Activated CD8-positive, alpha-beta T cell treated with anti-CD3 and anti-CD28 coated beads, Interleukin-2, amount 10 ng/mL, durations not matched to agents 7 days and 5 days (primary cell): ENCODE results near the gene FAM229A. TPM values are rescaled to one million over a fixed set of nuclear protein-coding genes. Genes with fewer than 3 reads are reported as not detected.

ENCODE experiments used
- ATAC-seq: fragments of 150-1000 bp; cut with Tn5 transposase; one replicate; pipeline ENCODE4 v1.10.0; 2021; ENCODE audit warnings: moderate library complexity
- CTCF ChIA-PET: fragments of 350-600 bp; sonication (Branson Sonifier 250); formaldehyde crosslinking; loops from one replicate; lab custom pipeline; 2021; ENCODE audit warnings: antibody characterized with exemption; lab: Charles Lee
- POLR2A ChIA-PET: fragments of 350-600 bp; sonication (Branson Sonifier 250); formaldehyde crosslinking; loops from one replicate; lab custom pipeline; 2021; ENCODE audit warnings: antibody characterized with exemption; lab: Charles Lee
- DNase-seq: peaks from one replicate; pipeline ENCODE4 v3.0.0-alpha.2; 2020
- H3K27ac Mint-ChIP-seq: one replicate; pipeline ENCODE4 v1.8.0; 2021; ENCODE audit warnings: mild to moderate bottlenecking, mixed read lengths
- H3K27me3 Mint-ChIP-seq: one replicate; pipeline ENCODE4 v1.8.0; 2021; ENCODE audit warnings: low read depth, mixed read lengths
- H3K36me3 Mint-ChIP-seq: one replicate; pipeline ENCODE4 v1.8.0; 2021; ENCODE audit warnings: low read depth, mixed read lengths
- H3K4me1 Mint-ChIP-seq: one replicate; pipeline ENCODE4 v1.8.0; 2021; ENCODE audit warnings: low read depth, mixed read lengths
- H3K4me3 Mint-ChIP-seq: one replicate; pipeline ENCODE4 v1.8.0; 2021; ENCODE audit warnings: mild to moderate bottlenecking, mixed read lengths
- H3K9me3 Mint-ChIP-seq: one replicate; pipeline ENCODE4 v1.8.0; 2022; ENCODE audit warnings: mixed read lengths; ENCODE audit not compliant: insufficient read depth
- total RNA-seq, 2 experiments: library from RNA; stranded (reverse); gene quantifications; one replicate each; pipeline ENCODE4 v1.2.3, GENCODE V29; 2021

Gene FAM229A
- total RNA-seq, 2 experiments from 2014 or later: 2.6 to 3.2 TPM

DNA sequence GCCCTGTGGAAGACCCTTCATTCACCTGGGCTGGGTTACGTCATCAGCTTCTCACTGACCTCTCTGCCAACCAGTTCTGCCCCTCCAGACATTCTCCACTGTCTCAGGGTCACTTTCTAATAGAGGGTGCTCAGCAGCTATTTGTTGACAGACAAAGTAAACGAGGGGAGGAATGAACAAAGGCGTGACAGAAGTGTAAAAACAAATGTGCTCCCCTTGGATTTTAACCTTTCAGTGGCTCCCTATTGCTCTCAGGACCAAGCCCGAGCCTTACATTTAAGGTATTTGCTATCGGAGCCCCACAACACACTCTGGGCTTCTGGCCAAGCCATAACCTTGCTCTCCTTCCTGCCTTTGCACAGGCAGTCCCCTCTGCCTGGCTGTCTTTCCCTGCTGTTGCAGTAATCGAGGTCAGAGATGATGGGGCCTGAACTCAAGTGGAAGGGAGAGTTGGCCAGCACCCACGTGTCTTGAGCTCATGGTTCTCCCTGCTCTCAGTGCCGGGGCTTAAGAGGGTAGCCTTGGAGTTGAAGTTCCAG lies 16.9 kb downstream of the FAM229A start:
- Mint-ChIP-seq H3K27ac (no peak overlapping the region), H3K4me3 (no peak overlapping the region), H3K27me3 (peaks cover 4% of the 10 kb centered on the region), H3K4me1 (peaks cover 46% of the 10 kb centered on the region), H3K9me3 (no peaks in the 10 kb centered on the region), H3K36me3 (no peaks in the 10 kb centered on the region)
- DNase-seq (no peak), ATAC-seq (no peak)
- ChIA-PET POLR2A (interaction anchor here (0.8 to 1.8 kb wide), 3 partner anchors 9 to 53 kb away, joined by 3 to 12 read pairs (median 4); partner anchors contain the start of gene MARCKSL1), CTCF (interaction anchor here (0.6 to 2.1 kb wide), 5 partner anchors 9 to 485 kb away, joined by 3 to 8 read pairs (median 4); partner anchors contain the start of gene MARCKSL1)

DNA sequence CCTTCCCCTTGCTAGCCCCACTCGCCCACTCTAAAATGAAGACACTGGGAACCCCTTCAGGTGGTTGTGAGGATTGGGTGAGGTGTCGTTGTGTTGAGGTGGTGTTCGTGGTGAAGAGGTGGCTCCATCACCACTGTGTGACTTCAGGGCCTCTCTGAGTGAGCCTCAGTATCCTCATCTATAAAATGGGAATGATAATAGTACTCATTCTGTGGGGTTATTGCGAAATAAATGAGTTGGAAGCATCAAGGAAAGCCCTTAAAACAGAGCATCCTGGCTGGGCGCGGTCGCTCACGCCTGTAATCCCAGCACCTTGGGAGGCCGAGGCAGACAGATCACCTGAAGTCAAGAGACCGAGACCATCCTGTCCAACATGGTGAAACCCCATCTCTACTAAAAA lies 19.6 kb downstream of the FAM229A start:
- POLR2A ChIA-PET: no interaction called here

DNA sequence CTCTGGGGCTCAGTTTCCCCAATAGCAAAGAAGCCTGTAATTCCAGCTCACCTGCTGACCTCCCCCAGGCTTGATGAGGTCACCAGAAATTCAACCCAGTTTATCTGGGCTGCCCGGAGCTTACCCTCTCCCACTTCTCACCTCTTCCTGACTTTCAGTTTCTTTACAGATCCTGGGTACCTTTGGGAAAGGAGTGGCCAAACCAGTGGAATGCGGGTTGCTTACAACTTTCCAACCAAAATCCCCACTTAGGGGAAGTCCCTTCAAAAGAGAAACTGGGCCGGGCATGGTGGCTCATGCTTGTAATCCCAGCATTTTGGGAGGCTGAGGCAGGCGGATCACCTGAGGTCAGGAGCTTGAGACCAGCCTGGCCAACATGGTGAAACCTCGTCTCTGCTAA lies 20.3 kb downstream of the FAM229A start:
- DNase-seq: no peak
- H3K9me3 Mint-ChIP-seq: no peaks in the 10 kb centered on the region
- peaks cover 6% of the 10 kb centered on the region for H3K27me3 Mint-ChIP-seq
- no peak for ATAC-seq
- no peak overlapping the region for H3K27ac Mint-ChIP-seq
- H3K4me3 Mint-ChIP-seq: no peak overlapping the region
- H3K4me1 Mint-ChIP-seq: peaks cover 41% of the 10 kb centered on the region
- ChIA-PET POLR2A (interaction anchor here (0.5 to 0.7 kb wide), 3 partner anchors 21 to 329 kb away, joined by 3 to 4 read pairs (median 3); partner anchors contain the start of gene KHDRBS1), CTCF (interaction anchor here (0.6 to 1.8 kb wide), 4 partner anchors 8 to 126 kb away, joined by 3 to 5 read pairs (median 4); no protein-coding TSS in a partner anchor)
- H3K36me3 Mint-ChIP-seq: no peaks in the 10 kb centered on the region

More for the DNA sequence above, 19.6 kb downstream of the FAM229A start:
- Mint-ChIP-seq H3K9me3 (no peaks in the 10 kb centered on the region), H3K4me3 (no peak overlapping the region), H3K27ac (no peak overlapping the region), H3K27me3 (peaks cover 6% of the 10 kb centered on the region), H3K4me1 (peaks cover 34% of the 10 kb centered on the region), H3K36me3 (no peaks in the 10 kb centered on the region)
- ATAC-seq (no peak), DNase-seq (no peak)
- CTCF ChIA-PET: interaction anchor here (1.5 to 1.8 kb wide), 2 partner anchors 94 to 127 kb away, joined by 3 to 5 read pairs; no protein-coding TSS in a partner anchor

DNA sequence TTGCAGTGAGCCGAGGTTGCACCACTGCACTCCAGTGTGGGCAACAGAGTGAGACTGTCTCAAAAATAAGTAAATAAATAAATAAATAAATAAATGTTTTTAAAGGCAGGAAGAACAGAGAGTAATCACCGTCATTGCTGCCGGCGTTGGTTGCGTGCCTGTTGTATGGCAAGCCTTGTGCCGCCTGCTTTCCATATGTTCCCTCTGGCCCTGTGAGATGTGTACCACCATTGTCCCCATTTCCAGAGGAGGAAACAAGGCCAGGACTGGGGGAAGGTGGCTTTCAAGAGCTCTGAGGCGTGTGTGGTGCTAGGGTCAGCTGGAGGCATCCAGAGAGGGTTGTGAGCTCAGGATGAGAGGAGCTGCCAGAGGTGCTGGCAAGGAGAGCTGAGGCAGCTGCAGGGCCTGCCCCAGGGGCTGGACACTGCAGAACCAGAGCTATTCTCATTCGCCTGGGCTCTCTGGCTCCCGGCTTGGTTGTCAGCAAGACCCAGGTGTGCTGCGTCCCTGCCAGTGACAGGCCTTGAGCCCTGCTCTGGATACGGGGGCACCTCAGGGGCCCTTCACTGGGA lies 21.0 kb downstream of the FAM229A start:
- H3K4me1 Mint-ChIP-seq: peaks cover 45% of the 10 kb centered on the region
- no peak overlapping the region for H3K4me3 Mint-ChIP-seq
- DNase-seq (no peak), ATAC-seq (no peak)
- peaks cover 6% of the 10 kb centered on the region for H3K27me3 Mint-ChIP-seq
- no peak overlapping the region for H3K27ac Mint-ChIP-seq
- POLR2A ChIA-PET: interaction anchor here (0.5 to 0.7 kb wide), 3 partner anchors 21 to 328 kb away, joined by 3 to 4 read pairs (median 3); partner anchors contain the start of gene KHDRBS1
- CTCF ChIA-PET: interaction anchor here (1.1 to 1.5 kb wide), 2 partner anchors 12 to 126 kb away, joined by 5 read pairs; no protein-coding TSS in a partner anchor
- H3K36me3 Mint-ChIP-seq: no peaks in the 10 kb centered on the region
- no peaks in the 10 kb centered on the region for H3K9me3 Mint-ChIP-seq

DNA sequence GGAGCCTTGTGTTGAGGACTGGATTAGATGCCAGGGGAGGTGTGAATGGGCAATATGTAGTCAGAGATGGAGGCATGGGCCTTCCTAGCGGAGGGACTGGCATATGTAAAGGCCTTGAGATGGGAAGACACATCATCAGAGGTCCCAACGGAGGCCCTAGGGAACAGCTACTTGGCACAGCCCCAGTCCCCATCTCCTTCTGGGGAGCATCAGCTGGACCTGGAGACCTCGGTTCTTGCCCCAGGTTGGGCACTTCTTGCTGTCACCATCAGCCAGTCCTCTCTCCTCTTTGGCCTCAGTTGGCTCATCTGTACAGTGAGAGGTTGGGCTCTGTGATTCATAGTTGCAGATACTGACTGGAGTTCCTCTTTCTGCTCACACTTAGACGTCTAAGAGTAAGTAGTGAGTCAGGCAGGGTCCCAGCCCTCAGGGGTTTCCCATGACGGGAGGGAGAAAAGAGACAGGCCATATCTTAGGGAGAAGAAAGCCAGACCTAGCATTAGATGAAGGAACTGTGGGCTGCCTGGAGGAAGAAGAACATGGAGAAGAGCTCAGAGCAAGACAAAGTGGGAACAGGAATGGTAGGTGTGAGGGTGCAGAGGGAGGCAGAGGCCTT lies 22.8 kb downstream of the FAM229A start:
- ChIA-PET POLR2A (interaction anchor here (0.6 kb wide), 1 partner anchor 65 kb away, joined by 4 read pairs; no protein-coding TSS in a partner anchor), CTCF (interaction anchor here (0.7 kb wide), 1 partner anchor 11 kb away, joined by 3 read pairs; no protein-coding TSS in a partner anchor)
- Mint-ChIP-seq H3K4me1 (peaks cover 43% of the 10 kb centered on the region), H3K36me3 (no peaks in the 10 kb centered on the region), H3K4me3 (no peak overlapping the region), H3K9me3 (no peaks in the 10 kb centered on the region), H3K27ac (no peak overlapping the region), H3K27me3 (peaks cover 3% of the 10 kb centered on the region)
- DNase-seq (no peak), ATAC-seq (no peak)

DNA sequence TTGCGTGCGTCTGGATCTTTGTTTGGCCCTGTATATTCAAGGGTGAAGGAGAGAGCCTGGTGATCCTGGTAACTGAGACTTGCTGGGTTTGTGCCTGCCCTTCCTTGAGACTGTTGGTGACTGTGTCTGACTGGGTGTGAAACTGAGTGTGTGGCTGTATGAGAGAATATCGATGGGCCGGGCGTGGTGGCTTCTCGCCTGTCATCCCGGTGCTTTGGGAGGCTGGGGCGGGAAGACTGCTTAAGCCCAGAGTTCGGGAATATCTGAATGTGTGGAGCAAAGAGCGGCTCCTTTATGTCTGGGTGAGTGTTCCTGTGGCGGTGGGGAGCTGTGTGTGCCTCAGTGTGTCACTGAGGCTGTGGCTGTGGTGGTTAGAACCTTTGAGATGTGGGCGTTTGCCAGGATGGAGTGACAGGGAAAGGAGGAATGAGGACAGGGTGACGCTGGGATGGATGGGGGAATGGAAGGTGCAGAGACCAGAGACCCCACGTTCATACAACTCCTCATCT lies 23.6 kb downstream of the FAM229A start:
- DNase-seq (no peak), ATAC-seq (no peak)
- CTCF ChIA-PET: no interaction called here
- H3K9me3 Mint-ChIP-seq: no peaks in the 10 kb centered on the region
- no peak overlapping the region for H3K27ac Mint-ChIP-seq
- no peak overlapping the region for H3K4me3 Mint-ChIP-seq
- H3K36me3 Mint-ChIP-seq: peaks cover 6% of the 10 kb centered on the region
- H3K4me1 Mint-ChIP-seq: peaks cover 49% of the 10 kb centered on the region
- H3K27me3 Mint-ChIP-seq: peaks cover 3% of the 10 kb centered on the region
- POLR2A ChIA-PET: no interaction called here

DNA sequence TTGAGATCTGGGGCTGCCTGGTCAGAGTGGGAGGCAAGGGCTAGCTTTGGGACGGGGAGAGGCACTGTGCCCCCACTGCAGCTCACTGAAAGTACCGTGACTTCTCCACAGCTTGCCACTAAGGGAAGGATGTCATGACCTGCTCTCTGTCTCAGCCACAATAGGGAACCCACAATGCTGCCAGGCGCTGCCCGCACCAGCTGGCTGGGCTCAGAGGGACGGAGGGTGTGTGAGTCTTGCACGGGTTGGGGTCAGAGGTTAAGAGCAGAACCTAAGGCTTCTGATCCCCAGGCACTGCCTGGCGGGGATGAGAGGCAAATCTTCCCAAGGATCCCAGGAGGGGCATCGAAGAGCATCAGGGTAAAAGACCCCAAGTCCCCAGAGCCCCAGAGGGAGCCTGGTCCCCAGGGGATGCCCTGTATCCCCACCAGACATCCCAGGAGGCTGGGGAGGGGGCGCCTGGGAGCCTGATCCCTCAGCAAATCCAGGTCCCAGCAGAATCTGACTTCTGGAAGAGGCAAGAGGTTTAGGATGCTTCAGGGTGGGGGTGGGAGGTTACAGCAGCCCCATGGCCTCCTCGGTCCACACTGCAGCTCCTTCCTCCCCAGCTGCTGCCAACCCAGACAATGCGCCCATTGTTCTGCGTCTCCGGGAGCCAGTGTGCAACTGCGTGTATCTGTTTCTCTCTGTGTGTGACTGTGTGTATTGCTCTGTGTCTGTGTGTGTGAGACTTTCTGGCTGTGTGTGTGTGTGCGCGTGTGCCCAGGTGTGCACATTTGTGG lies 24.2 kb downstream of the FAM229A start:
- no peaks in the 10 kb centered on the region for H3K9me3 Mint-ChIP-seq
- no peak overlapping the region for H3K4me3 Mint-ChIP-seq
- H3K27ac Mint-ChIP-seq: no peak overlapping the region
- CTCF ChIA-PET: interaction anchor here (2.6 to 3.4 kb wide), 3 partner anchors 14 to 89 kb away, joined by 10 to 21 read pairs (median 16); partner anchors contain the start of gene LCK
- H3K27me3 Mint-ChIP-seq: peaks cover 3% of the 10 kb centered on the region
- POLR2A ChIA-PET: interaction anchor here (3.0 kb wide), 1 partner anchor 89 kb away, joined by 14 read pairs; no protein-coding TSS in a partner anchor
- peaks cover 10% of the 10 kb centered on the region for H3K36me3 Mint-ChIP-seq
- ATAC-seq: no peak
- peaks cover 48% of the 10 kb centered on the region for H3K4me1 Mint-ChIP-seq
- peak; percentile 55 for DNase-seq

DNA sequence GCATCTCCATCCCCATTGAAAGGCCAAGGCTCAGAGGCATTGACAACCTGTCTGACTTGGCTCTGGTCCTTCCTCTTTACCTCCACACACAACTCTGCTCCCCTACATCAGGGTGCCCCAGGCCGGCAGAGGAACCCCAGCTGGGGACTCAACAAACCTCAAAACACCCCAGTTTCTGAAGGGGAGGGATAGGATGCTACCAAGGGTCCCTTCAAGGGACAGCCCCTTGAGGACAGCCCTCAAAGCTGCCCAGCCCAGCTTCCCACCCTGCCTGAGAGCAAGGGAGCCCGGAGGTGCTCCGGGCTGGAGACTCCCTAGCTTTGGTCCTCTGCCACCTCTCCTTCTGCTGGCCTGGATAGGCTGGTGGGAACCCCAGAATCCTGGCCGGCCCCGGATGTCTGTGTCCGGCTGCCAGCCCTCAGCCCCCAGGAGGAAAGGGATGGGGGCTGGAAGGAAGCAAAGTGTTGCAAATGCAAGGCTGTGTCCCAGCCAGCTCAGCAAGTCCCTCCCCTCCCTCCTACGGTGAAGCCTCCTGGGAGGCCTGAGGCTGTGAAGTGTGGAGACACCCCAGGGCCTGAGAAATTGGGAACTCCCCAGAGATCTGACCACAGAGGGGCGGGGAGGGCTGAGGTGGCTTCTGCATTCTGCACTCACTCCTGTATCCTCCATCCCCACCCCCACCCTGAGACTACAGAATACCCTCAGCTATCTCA lies 25.2 kb downstream of the FAM229A start:
- ATAC-seq (peak; percentile 19), DNase-seq (peak; percentile 60)
- POLR2A ChIA-PET: interaction anchor here (0.5 to 3.0 kb wide), 11 partner anchors 8 to 292 kb away, joined by 3 to 15 read pairs (median 7); partner anchors contain the start of genes BSDC1 and TMEM39B
- Mint-ChIP-seq H3K27me3 (peaks cover 3% of the 10 kb centered on the region), H3K27ac (no peak overlapping the region), H3K36me3 (peaks cover 18% of the 10 kb centered on the region), H3K9me3 (no peaks in the 10 kb centered on the region), H3K4me3 (peak overlapping the region; percentile 22), H3K4me1 (peaks cover 42% of the 10 kb centered on the region)
- CTCF ChIA-PET: interaction anchor here (1.2 to 3.4 kb wide), 6 partner anchors 15 to 88 kb away, joined by 3 to 21 read pairs (median 8); partner anchors contain the start of gene LCK

DNA sequence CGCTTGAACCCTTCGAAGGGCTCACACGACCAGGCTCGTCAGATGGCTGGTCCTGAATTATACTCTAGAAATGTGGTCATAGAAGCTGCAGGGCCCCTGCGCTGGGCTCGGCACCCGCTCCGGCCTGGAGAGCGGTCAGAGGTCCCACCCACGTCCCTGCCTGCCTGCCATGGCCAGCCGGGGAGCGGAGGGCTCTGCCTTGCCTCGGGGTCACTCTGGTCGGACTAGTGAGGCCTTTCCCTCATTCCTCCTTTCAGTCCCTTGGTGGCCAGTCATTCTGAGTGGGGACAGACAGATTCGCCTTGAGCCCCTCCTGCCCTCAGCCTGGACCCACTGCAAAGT lies 25.7 kb downstream of the FAM229A start:
- ChIA-PET POLR2A (interaction anchor here (0.5 to 3.0 kb wide), 19 partner anchors 9 to 645 kb away, joined by 3 to 15 read pairs (median 4); partner anchors contain the start of genes BSDC1, HDAC1, IQCC and TMEM39B), CTCF (interaction anchor here (1.1 to 3.4 kb wide), 10 partner anchors 8 to 87 kb away, joined by 3 to 21 read pairs (median 8); partner anchors contain the start of genes BSDC1 and LCK)
- Mint-ChIP-seq H3K9me3 (no peaks in the 10 kb centered on the region), H3K36me3 (peaks cover 24% of the 10 kb centered on the region), H3K4me1 (peaks cover 40% of the 10 kb centered on the region), H3K4me3 (no peak overlapping the region), H3K27ac (no peak overlapping the region), H3K27me3 (peaks cover 3% of the 10 kb centered on the region)
- DNase-seq: no peak
- no peak for ATAC-seq
